Islet of Langerhans (tissue), 1 donor: ENCODE data around the gene CELA2B.
"Not testable (repeated sequence)": the region's sequence is repeated elsewhere in the genome, so short reads cannot be mapped to it uniquely, and the experiment has no call there.

Experiments
- FAIRE-seq: peaks from one replicate; lab custom pipeline; 2011; peaks lifted over from hg19 to GRCh38; lab: Jason Lieb, UNC

CELA2B gene

GRCh38 chr1:15475752-15476314, at the start of gene CELA2B:
Gene CELA2B, plus strand, starts transcription at chr1:15476104. Its CDS starts 22 bp downstream, at chr1:15476126.
- no peak for FAIRE-seq

GRCh38 chr1:15426492-15427279, 49.2 kb upstream of the CELA2B start:
- FAIRE-seq, result no peak

GRCh38 chr1:15427280-15427666, 48.6 kb upstream of the CELA2B start:
- FAIRE-seq, result no peak

GRCh38 chr1:15428252-15428651, 47.7 kb upstream of the CELA2B start:
- FAIRE-seq, result not testable (repeated sequence)

GRCh38 chr1:15428815-15429435, 47.0 kb upstream of the CELA2B start:
- FAIRE-seq, result no peak

- no peak for FAIRE-seq
Observed at GRCh38 chr1:15429701-15430149, 46.2 kb upstream of the CELA2B start.

GRCh38 chr1:15430787-15431570, 44.9 kb upstream of the CELA2B start:
- no peak for FAIRE-seq

GRCh38 chr1:15431571-15431948, 44.3 kb upstream of the CELA2B start:
- FAIRE-seq, result no peak

GRCh38 chr1:15432324-15432723, 43.6 kb upstream of the CELA2B start:
- no peak for FAIRE-seq

- no peak for FAIRE-seq
Observed at GRCh38 chr1:15433471-15433870, 42.4 kb upstream of the CELA2B start.

- FAIRE-seq, result not testable (repeated sequence)
Observed at GRCh38 chr1:15434739-15435138, 41.2 kb upstream of the CELA2B start.

- no peak for FAIRE-seq
Observed at GRCh38 chr1:15435239-15436077, 40.4 kb upstream of the CELA2B start.

- no peak for FAIRE-seq
Observed at GRCh38 chr1:15436881-15437442, 38.9 kb upstream of the CELA2B start.

GRCh38 chr1:15439325-15439724, 36.6 kb upstream of the CELA2B start:
- FAIRE-seq, result no peak

- FAIRE-seq, result no peak
Observed at GRCh38 chr1:15440357-15440756, 35.5 kb upstream of the CELA2B start.

GRCh38 chr1:15441247-15441646, 34.7 kb upstream of the CELA2B start:
- FAIRE-seq, result no peak

GRCh38 chr1:15442119-15442518, 33.8 kb upstream of the CELA2B start:
- FAIRE-seq, result no peak

GRCh38 chr1:15442759-15443158, 33.1 kb upstream of the CELA2B start:
- no peak for FAIRE-seq

- no peak for FAIRE-seq
Observed at GRCh38 chr1:15443281-15443680, 32.6 kb upstream of the CELA2B start.

- no peak for FAIRE-seq
Observed at GRCh38 chr1:15444468-15445389, 31.2 kb upstream of the CELA2B start.
